Measurements from ENCODE around the gene ANKRD1.

DNA sequence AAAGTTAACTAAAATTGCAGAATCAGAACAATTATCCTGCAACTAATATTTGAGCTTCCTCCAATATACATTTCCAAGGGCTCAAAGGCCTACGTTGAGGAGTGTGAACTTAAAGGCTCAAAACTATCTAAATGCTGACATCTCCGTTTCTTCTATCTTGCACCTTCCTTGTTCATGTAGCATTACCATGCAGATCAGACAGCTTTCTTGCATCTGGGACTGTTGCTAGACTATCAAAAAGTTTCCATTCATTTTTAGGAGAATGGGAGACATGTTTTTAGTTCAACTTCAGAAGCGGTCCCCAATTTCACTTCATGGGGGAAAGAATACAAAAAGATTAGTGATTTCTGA lies 2.9 kb downstream of the ANKRD1 start:
- TF ChIP-seq CTCF (IDR thresholded peaks at IDR 0.05) (no peak), POLR2A (IDR thresholded peaks at IDR 0.05) (no peak), EP300 (IDR thresholded peaks at IDR 0.05) (no peak), POLR2AphosphoS5 (IDR thresholded peaks at IDR 0.05) (no peak)
